ENCODE results near the gene PNMT. TPM values are rescaled to one million over a fixed set of nuclear protein-coding genes. Genes with fewer than 3 reads are reported as not detected.
A peak's percentile ranks its signal among the peaks of the same experiment; 100 is the strongest.

The PNMT gene
- total RNA-seq, 2 experiments from 2014 or later = not detected

DNA sequence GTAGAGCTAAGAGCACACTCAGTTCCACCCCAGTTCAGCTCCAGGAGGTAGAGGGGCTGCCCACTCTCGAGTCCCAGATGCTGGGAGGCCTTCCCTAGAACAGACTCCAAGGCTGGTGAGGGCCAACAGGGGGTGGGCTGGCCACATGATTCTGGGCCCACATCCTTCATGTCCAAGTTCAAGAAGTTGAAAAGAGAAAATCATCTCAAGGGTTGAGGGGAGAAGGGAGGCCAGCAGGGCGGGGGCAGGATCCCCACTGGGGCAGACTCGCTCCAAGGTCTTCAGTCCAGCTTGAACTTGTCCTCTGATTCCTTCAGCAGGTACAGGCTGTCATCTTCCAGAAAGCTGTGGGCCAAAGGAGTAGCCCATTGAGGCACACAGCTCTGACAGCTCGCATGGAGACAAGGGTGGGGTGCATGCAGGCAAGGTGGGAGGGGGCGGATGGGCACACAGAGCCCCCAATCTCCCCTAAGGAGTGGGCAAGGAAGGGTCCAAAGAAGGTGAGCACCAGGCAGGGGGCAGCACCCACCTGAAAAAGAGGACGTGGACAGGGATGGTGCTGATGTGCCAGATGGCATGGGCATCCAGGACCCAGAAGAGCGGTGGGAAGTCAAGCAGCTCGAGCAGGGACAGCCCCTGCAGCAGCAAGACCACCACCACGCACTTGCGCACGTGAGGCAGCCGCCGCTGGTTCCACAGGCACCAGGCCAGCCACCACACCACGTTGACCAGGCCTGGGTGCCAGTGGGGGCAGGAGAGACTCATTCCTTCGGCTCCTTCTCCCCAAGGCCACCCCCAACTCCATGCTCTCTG, 4.5 kb downstream of the PNMT start:
- peaks cover 26% of the 10 kb centered on the region for H3K4me1 ChIP-seq (ENCODE audit: insufficient read depth, low read length, poor library complexity, severe bottlenecking)
- CTCF ChIA-PET (ENCODE audit: unreplicated experiment) = interaction anchor here (0.6 kb wide), 1 partner anchor 120 kb away, joined by 3 read pairs; no protein-coding TSS in a partner anchor
- BruUV-seq (replicated peaks) = no TSS peak
- H3K4me3 ChIP-seq (ENCODE audit: low read depth, low read length, poor library complexity, severe bottlenecking) = no peak overlapping the region
- no peak for TF ChIP-seq EZH2phosphoT487 (IDR thresholded peaks at IDR 0.05; ENCODE audit: borderline replicate concordance, low read depth, low read length)
- TF ChIP-seq, protein P1, sequence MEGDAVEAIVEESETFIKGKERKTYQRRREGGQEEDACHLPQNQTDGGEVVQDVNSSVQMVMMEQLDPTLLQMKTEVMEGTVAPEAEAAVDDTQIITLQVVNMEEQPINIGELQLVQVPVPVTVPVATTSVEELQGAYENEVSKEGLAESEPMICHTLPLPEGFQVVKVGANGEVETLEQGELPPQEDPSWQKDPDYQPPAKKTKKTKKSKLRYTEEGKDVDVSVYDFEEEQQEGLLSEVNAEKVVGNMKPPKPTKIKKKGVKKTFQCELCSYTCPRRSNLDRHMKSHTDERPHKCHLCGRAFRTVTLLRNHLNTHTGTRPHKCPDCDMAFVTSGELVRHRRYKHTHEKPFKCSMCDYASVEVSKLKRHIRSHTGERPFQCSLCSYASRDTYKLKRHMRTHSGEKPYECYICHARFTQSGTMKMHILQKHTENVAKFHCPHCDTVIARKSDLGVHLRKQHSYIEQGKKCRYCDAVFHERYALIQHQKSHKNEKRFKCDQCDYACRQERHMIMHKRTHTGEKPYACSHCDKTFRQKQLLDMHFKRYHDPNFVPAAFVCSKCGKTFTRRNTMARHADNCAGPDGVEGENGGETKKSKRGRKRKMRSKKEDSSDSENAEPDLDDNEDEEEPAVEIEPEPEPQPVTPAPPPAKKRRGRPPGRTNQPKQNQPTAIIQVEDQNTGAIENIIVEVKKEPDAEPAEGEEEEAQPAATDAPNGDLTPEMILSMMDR (conservative IDR thresholded peaks at IDR 0.05; ENCODE audit: low read length) = peak; percentile 46
- no peak overlapping the region for H3K4me2 ChIP-seq (ENCODE audit: low read length)
- no peaks in the 10 kb centered on the region for H4K20me1 ChIP-seq (ENCODE audit: insufficient read depth, low read length)
- H3K79me2 ChIP-seq (ENCODE audit: insufficient read depth, low read depth, low read length) = no peaks in the 10 kb centered on the region
- POLR2A ChIA-PET = no interaction called here
- intact Hi-C loops (cut with micrococcal nuclease; ENCODE audit: unreplicated experiment) = loop anchor here (1.0 kb wide), 2 partner anchors 50 to 82 kb away; no protein-coding TSS in a partner anchor
- no peak for DNase-seq (ENCODE audit: low spot score)
- H3K9me3 ChIP-seq (ENCODE audit: low read length) = no peaks in the 10 kb centered on the region
- H3K27ac ChIP-seq (ENCODE audit: low read depth, low read length, poor library complexity, severe bottlenecking) = no peak overlapping the region
- no peak overlapping the region for H2AFZ ChIP-seq (ENCODE audit: low read length)
- no peaks in the 10 kb centered on the region for H3K9me2 ChIP-seq (ENCODE audit: insufficient read depth, low read length)
- H3K36me3 ChIP-seq (ENCODE audit: insufficient read depth, low read length) = no peaks in the 10 kb centered on the region

DNA sequence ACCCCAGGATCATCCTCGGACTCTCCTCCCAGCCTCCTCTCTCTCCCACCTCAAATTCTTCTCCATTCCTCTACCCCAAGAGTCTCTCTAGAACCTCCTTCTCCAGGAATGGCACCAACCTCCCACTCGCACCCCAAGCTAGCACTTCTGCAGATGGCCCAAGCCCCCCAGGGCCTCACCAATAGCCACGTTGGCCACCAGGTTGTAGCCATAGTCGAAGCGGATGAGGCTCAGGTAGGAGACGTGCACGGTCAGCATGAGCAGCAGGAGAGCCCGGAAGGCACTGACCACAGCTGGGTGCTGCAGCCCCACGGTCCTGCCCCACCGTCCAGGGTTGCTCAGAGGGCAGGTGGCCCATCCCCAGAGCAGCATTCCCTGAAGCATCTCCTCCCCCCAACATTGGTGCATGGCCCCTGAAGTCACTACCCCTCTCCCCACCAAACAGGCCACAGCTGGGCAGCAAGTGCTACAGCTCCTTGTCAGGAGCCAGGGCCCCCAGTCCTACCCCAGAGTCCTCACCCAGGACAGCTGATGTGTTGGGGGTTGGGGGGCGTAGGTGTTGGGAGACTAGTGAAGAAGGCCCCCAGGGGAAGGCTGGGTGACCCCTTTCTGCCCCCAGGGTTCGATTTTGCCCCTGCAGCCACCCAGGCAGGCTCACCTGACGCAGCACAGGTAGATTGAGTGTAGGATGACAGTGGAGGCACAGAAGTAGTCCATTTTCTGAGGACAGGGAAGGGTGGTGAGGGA, 5.3 kb downstream of the PNMT start:
- Histone ChIP-seq H3K9me3 (ENCODE audit: low read length) (no peaks in the 10 kb centered on the region), H3K4me2 (ENCODE audit: low read length) (no peak overlapping the region), H4K20me1 (ENCODE audit: insufficient read depth, low read length) (no peaks in the 10 kb centered on the region), H3K27ac (ENCODE audit: low read depth, low read length, poor library complexity, severe bottlenecking) (no peak overlapping the region), H3K4me3 (ENCODE audit: low read depth, low read length, poor library complexity, severe bottlenecking) (no peak overlapping the region), H3K79me2 (ENCODE audit: insufficient read depth, low read depth, low read length) (no peaks in the 10 kb centered on the region), H3K4me1 (ENCODE audit: insufficient read depth, low read length, poor library complexity, severe bottlenecking) (peaks cover 26% of the 10 kb centered on the region), H2AFZ (ENCODE audit: low read length) (no peak overlapping the region), H3K36me3 (ENCODE audit: insufficient read depth, low read length) (no peaks in the 10 kb centered on the region), H3K9me2 (ENCODE audit: insufficient read depth, low read length) (no peaks in the 10 kb centered on the region)
- intact Hi-C loops (cut with micrococcal nuclease; ENCODE audit: unreplicated experiment) = no loop called here
- no peak for TF ChIP-seq EZH2phosphoT487 (IDR thresholded peaks at IDR 0.05; ENCODE audit: borderline replicate concordance, low read depth, low read length)
- TF ChIP-seq, protein P1 (conservative IDR thresholded peaks at IDR 0.05; ENCODE audit: low read length) = no peak
- ChIA-PET CTCF (ENCODE audit: unreplicated experiment) (no interaction called here), POLR2A (no interaction called here)
- DNase-seq (ENCODE audit: low spot score) = no peak
- no TSS peak for BruUV-seq (replicated peaks)
